GM19372 (cell line): ENCODE results near the gene LHFPL3.
"Not testable (repeated sequence)": the region's sequence is repeated elsewhere in the genome, so short reads cannot be mapped to it uniquely, and the experiment has no call there.

Experiments used
- ATAC-seq: cut with Tn5 transposase; IDR thresholded peaks from one replicate; pipeline ENCODE4 v1.9.1; 2021; ENCODE audit warnings: mild to moderate bottlenecking, low read depth, moderate library complexity; ENCODE audit not compliant: unreplicated experiment

The LHFPL3 gene

GRCh38 chr7:104922182-104923009 lies 594.0 kb downstream of the LHFPL3 start:
- ATAC-seq, result no peak

GRCh38 chr7:104923010-104923421 lies 594.6 kb downstream of the LHFPL3 start:
- ATAC-seq, result peak; percentile 98

DNA sequence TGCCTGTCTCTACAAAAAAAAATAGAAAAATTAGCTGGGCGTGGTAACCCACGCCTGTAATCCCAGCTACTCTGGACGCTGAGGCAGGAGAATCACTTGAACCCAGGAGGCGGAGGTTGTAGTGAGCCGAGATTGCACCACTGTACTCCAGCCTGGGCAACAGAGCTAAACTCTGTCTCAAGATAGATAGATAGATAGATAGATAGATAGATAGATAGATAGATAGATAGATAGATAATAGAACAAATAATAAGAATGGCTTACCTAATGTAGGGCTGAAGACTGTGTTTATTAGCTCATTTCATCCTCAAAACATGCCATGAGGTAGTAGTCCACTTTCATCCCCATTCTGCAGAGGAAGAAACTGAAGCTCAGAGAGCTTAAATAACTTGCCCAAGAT lies 597.8 kb downstream of the LHFPL3 start:
- ATAC-seq, result not testable (repeated sequence)

DNA sequence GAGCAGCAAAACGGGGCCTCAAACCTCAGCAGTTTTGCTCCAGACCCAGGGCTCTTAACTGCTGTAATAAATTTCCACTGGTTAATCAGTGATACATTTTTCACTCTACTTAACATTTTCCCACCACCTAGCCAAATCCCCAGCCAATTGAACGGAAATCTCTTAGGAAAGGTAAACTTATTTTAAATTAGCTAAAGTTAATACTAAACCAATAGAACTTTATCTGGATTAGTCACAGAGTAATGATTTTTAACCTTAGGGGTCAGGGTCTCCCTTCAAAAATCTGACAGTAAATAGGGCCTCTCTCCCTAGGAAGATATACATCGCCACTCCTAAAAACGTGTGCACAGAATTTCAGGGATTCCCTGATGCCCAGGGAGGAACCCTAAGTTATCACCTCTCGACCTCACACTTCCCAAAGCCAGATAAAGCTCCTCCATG lies 598.2 kb downstream of the LHFPL3 start:
- ATAC-seq, result no peak

DNA sequence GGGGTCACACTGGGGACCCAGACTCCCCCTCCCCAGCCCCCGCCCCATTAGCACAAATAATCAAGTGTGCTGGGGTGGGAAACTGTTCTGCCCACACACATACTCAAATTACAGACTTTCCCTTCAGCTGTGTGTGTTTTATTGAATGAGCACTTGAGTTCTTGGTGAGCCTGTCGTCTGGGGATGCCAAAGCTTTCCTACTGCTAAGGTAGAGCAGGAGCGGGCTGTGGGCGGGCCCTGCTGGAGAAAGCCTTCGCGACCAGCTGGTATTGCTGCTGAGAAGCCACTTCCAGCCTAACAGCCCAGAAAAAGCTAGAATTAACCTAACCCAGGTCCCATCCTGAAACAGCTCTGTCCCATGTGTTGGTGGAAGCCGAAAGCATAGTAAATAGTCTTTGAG lies 598.7 kb downstream of the LHFPL3 start:
- no peak for ATAC-seq

GRCh38 chr7:104928721-104929400 lies 600.5 kb downstream of the LHFPL3 start:
- ATAC-seq, result no peak

DNA sequence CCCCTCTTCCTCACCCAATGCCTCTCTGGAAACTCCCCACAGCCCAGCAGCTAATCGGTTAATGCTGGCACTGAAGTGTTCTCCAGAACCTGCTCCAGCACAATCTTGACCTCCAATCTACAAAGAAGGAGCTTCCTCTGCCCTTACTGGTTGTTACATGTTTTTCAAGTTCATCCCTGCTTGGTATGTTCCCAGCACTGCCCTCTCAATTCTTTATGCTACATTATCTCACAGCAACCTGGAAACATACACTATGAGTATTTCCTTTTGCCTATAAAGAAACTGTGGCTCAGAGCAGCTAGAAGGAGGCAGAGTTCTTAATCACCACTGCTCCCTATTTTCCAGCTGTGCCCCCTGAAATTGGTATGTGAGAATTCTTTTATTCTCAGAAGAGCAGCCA lies 601.5 kb downstream of the LHFPL3 start:
- ATAC-seq, result no peak

DNA sequence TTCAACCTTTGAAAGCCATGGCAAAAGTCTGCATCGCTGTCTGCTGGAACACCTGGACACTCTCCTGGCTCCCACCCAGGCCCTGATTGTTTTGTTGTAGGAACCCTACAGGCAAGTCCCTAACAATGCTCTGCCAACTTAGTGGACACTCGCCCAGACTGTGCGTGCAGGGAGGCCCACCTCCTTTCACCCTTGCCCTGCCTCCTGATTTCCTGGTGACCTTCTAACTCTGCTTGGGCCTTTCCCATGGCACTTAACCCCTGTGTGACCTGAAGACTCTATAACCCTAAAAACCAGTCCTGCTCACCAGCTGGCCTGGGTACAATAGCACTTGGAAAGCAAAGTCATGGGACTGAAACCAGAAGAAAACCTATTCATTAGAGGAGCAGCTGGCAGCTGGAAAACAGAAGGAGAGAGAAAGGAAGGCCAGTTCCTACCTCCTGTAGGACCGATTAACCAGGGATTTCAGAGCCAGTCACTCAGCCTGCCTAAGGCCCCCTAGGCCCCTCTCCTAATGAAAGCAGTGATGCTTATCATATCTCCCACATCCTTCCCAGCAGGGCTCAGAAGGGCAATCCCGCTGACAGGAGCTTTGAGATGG lies 602.9 kb downstream of the LHFPL3 start:
- ATAC-seq, result no peak

- no peak for ATAC-seq
These were observed 604.6 kb downstream of the LHFPL3 start for GRCh38 chr7:104933022-104933421.

DNA sequence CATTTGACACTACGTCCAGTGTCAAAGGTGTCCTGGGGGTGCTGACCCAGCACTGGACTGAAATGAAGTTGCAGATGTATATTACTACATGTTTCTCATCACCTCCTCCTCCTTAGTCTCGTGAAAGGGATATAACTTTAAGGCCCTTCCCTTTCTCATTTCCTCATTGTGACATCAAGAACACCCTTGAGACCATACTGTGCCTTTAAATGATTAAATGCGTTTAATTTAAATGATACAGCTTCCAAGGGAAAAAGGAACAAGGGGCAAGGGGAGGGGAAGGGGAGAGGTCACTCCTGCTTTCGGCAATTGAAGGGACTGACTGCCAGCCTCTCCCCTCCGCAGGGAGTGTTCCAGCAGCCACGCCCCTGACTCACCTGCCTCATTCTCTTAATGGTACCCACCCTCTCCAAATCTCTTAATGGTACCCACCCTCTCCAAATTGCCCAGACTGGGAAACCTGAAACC lies 605.2 kb downstream of the LHFPL3 start:
- ATAC-seq, result no peak

- no peak for ATAC-seq
These were observed 606.3 kb downstream of the LHFPL3 start for GRCh38 chr7:104934665-104935064.

- no peak for ATAC-seq
These were observed 606.9 kb downstream of the LHFPL3 start for GRCh38 chr7:104935276-104935675.

- no peak for ATAC-seq
These were observed 608.1 kb downstream of the LHFPL3 start for GRCh38 chr7:104936546-104936945.

DNA sequence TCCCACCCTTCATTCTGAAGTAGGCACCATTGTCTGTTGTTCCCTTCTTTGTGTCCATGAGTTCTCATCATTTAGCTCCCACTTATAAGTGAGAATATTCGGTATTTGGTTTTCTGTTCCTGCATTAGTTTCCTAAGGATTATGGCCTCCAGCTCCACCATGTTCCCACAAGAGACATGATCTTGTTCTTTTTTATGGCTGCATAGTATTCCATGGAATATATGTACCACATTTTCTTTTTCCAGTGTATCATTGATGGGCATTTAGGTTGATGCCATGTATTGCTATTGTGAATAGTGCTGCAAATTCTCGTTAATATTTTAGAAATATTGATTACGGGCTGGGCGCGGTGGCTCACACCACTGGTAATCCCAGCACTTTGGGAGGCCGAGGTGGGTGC lies 609.1 kb downstream of the LHFPL3 start:
- not testable (repeated sequence) for ATAC-seq

GRCh38 chr7:104938741-104939390 lies 610.5 kb downstream of the LHFPL3 start:
- no peak for ATAC-seq

GRCh38 chr7:104940023-104940710 lies 611.8 kb downstream of the LHFPL3 start:
- no peak for ATAC-seq

DNA sequence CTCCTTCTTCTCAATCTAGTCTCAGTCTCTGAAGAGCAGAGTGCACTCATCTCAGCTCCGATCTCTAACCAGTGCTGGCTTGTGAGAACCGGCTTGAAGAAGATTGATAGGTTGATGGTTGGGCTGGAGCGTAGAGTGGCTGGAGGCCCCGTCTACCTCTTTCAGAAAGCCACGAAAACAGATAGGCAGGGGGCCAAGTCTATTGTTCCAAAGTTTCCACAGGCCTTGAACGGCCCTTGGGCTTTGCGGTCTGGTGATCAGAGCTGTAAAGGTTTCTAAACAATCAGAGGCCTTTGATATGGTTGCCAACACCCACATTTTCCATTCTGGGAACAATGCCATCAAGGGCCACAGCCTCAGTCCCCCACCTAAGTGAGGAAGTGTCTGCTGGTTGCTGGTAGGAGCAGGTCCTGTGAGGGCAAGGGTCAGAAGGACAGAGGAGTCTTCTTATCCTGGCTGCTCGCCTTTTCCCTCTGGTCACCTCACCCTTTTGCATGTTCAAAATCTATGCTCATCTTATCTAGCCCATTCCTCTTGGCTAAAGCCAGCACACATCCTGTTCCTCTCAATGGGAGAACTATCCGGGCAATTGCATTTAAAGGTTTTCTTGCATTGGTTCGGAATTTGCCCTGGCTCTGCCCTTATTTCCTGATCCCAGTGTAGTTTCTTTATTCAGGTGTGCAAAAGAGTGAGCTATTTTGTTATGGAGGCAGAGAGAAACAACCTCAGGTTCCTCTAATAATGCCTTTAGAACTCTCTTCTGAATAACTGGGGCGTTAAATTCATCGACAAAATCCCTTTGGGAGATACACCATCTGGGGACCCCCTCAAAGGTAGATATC lies 615.3 kb downstream of the LHFPL3 start:
- peak; percentile 44 for ATAC-seq

GRCh38 chr7:104945599-104945956 lies 617.2 kb downstream of the LHFPL3 start:
- ATAC-seq, result no peak

GRCh38 chr7:104946338-104946737 lies 617.9 kb downstream of the LHFPL3 start:
- no peak for ATAC-seq
